Ascending aorta (tissue), 2 donors: ENCODE results near the gene KCNH4. TPM values are rescaled to one million over a fixed set of nuclear protein-coding genes. Genes with fewer than 3 reads are reported as not detected.

Source experiments
- DNase-seq, 2 donors: peaks; one replicate each; pipeline ENCODE4 v3.0.0-alpha.2; 2019; ENCODE audit warnings: low spot score in 2 of 2
- H3K27ac ChIP-seq, 2 donors: fragments of 200-600 bp; sonication (generic); one replicate each; pipeline ENCODE4 v1.5.1; 2016 to 2017; ENCODE audit warnings: mild to moderate bottlenecking in 1 of 2
- H3K27me3 ChIP-seq: fragments of 200-600 bp; sonication (generic); one replicate; pipeline ENCODE4 v1.5.1; 2017
- H3K36me3 ChIP-seq, 2 donors: fragments of 200-600 bp; sonication (generic); one replicate each; pipeline ENCODE4 v1.5.1; 2016
- H3K4me1 ChIP-seq, 2 donors: fragments of 200-600 bp; sonication (generic); one replicate each; pipeline ENCODE4 v1.5.1; 2016 to 2017; ENCODE audit warnings: mild to moderate bottlenecking in 1 of 2
- H3K4me3 ChIP-seq, 2 donors: fragments of 200-600 bp; sonication (generic); one replicate each; pipeline ENCODE4 v1.5.1; 2016 to 2017; ENCODE audit warnings: mild to moderate bottlenecking in 1 of 2
- H3K9me3 ChIP-seq, 2 donors: fragments of 200-600 bp; sonication (generic); one replicate each; pipeline ENCODE4 v1.5.1; 2016
- CTCF ChIP-seq, 3 experiments: fragments of 200-600 bp in 2 of 3; fragments of 450-650 bp in 1 of 3; sonication (generic) in 2 of 3; IDR thresholded peaks; one replicate each; pipeline ENCODE4 v1.5.1; 2016 to 2019; ENCODE audit warnings: antibody characterized with exemption in 3 of 3, mild to moderate bottlenecking in 1 of 3, moderate library complexity in 1 of 3
- intact Hi-C: fragments of 100-400 bp; cut with DNase I; formaldehyde crosslinking; loops from one replicate; pipeline ENCODE4 v1.15.1; 2023
- total RNA-seq: library from RNA; depleted of rRNA; stranded (reverse); fragments of >200 nt; gene quantifications from one replicate; pipeline ENCODE4 v1.1.0, GENCODE V29; 2016

The KCNH4 gene
- not detected for total RNA-seq

- no peaks in the 10 kb centered on the region for H3K36me3 ChIP-seq
- peak within 1 kb of the TSS; percentile 36 to 47 for H3K4me3 ChIP-seq
- H3K27me3 ChIP-seq: peaks cover 11% of the 10 kb centered on the region
- DNase-seq: peak; percentile 39 to 82
- TF ChIP-seq CTCF (IDR thresholded peaks at IDR 0.05): peak; percentile 17 to 58 (median 37)
- no peaks in the 10 kb centered on the region for H3K9me3 ChIP-seq
- intact Hi-C loops: no loop called here
- H3K27ac ChIP-seq: no peak within 1 kb of the TSS
- H3K4me1 ChIP-seq: peaks cover 5 to 12% of the 10 kb centered on the region in 2 donors
These were observed at the start of gene KCNH4 for GRCh38 chr17:42180922-42181850. Gene KCNH4 (minus strand): TSS chr17:42181142. CDS start chr17:42180945, 197 bp downstream.

- intact Hi-C loops: loop anchor here (5.0 kb wide), 1 partner anchor 47 kb away; the partner anchor contains the start of gene STAT5B
- no peak for DNase-seq
- no peak overlapping the region for H3K4me3 ChIP-seq
- H3K27me3 ChIP-seq: no peaks in the 10 kb centered on the region
- peaks cover 0 to 11% of the 10 kb centered on the region in 2 donors for H3K4me1 ChIP-seq
- no peaks in the 10 kb centered on the region for H3K9me3 ChIP-seq
- TF ChIP-seq CTCF (IDR thresholded peaks at IDR 0.05): no peak
- H3K36me3 ChIP-seq: peaks cover 0 to 7% of the 10 kb centered on the region in 2 donors
- H3K27ac ChIP-seq: no peak overlapping the region
These were observed 49.3 kb upstream of the KCNH4 start for GRCh38 chr17:42230225-42230624.

GRCh38 chr17:42227849-42228700 is 47.1 kb upstream of the KCNH4 start:
- Histone ChIP-seq H3K4me3 (no peak overlapping the region), H3K27me3 (no peaks in the 10 kb centered on the region), H3K4me1 (peaks cover 0 to 7% of the 10 kb centered on the region in 2 donors), H3K27ac (peak overlapping the region; percentile 22 to 29), H3K9me3 (no peaks in the 10 kb centered on the region), H3K36me3 (peaks cover 10 to 26% of the 10 kb centered on the region in 2 donors)
- DNase-seq: no peak
- intact Hi-C loops: no loop called here
- no peak for TF ChIP-seq CTCF (IDR thresholded peaks at IDR 0.05)

- intact Hi-C loops: no loop called here
- Histone ChIP-seq H3K36me3 (peaks cover 31 to 46% of the 10 kb centered on the region in 2 donors), H3K4me3 (no peak overlapping the region), H3K9me3 (no peaks in the 10 kb centered on the region), H3K4me1 (peaks cover 0 to 7% of the 10 kb centered on the region in 2 donors), H3K27ac (no peak overlapping the region), H3K27me3 (no peaks in the 10 kb centered on the region)
- DNase-seq: no peak
- no peak for TF ChIP-seq CTCF (IDR thresholded peaks at IDR 0.05)
These were observed 44.7 kb upstream of the KCNH4 start for GRCh38 chr17:42225646-42226045.

- H3K27me3 ChIP-seq: no peaks in the 10 kb centered on the region
- no peak for TF ChIP-seq CTCF (IDR thresholded peaks at IDR 0.05)
- H3K4me3 ChIP-seq: no peak overlapping the region
- no peak for DNase-seq
- no peak overlapping the region for H3K27ac ChIP-seq
- no peaks in the 10 kb centered on the region for H3K9me3 ChIP-seq
- H3K4me1 ChIP-seq: peaks cover 0 to 7% of the 10 kb centered on the region in 2 donors
- H3K36me3 ChIP-seq: peaks cover 37 to 51% of the 10 kb centered on the region in 2 donors
- intact Hi-C loops: no loop called here
These were observed 43.7 kb upstream of the KCNH4 start for GRCh38 chr17:42224651-42225050.
